DND-41 (cell line): ENCODE results near the gene SNX13.

Experiments used
- CTCF ChIP-seq: IDR thresholded peaks from 2 replicates; pipeline ENCODE4 v1.5.1; 2012; ENCODE audit warnings: borderline replicate concordance, low read length, moderate library complexity, mild to moderate bottlenecking; ENCODE audit not compliant: poor library complexity, severe bottlenecking; ENCODE audit errors: extremely low read depth
- EZH2 ChIP-seq: IDR thresholded peaks from 3 replicates; pipeline ENCODE4 v1.6.1; 2012; ENCODE audit warnings: borderline replicate concordance, low read depth, mild to moderate bottlenecking, moderate library complexity, low read length, inconsistent platforms; ENCODE audit not compliant: severe bottlenecking

DNA sequence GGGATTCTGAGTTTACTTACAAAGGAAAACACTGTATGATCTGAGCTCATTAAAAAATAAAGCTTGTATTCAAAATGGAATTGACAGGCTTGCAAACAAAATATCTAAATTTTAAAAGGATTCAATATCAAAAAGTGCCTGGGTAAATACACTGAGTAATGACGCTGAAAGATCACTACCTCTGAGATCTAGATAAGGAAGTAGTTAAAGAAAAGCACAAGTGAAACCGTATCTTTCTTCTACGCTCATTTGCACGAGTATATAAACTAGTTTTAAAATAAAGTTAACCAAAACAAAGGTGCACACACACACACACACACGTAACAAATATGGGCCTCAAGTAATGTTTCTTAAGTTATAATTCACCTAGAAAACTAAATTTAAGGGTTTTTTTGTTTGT lies 93.4 kb downstream of the SNX13 start:
- no peak for TF ChIP-seq CTCF
- TF ChIP-seq EZH2 = no peak
